ENCODE data around the gene DHX15. TPM values are rescaled to one million over a fixed set of nuclear protein-coding genes. Genes with fewer than 3 reads are reported as not detected.

Gene DHX15
- total RNA-seq, 1 donor from 2014 or later = 206 TPM

DNA sequence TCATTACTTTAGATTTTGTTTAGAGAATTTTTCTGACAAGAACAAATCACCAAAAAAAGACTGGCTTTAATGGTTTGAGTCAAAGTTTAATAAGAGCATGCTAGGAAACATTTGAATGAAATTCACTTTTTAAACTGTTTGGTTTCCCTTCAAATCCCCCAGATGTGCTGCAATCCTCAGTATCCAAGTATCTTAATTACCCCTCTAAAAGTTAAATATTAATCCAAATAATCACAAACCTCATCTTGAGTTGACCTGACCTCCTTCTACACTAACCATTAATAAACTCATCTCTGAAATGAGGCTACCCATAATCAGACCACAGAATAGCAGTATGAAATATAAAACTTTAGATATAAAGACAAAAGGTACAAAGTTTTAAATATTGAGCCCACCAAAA is 10.1 kb downstream of the DHX15 start:
- TF ChIP-seq, protein P1, sequence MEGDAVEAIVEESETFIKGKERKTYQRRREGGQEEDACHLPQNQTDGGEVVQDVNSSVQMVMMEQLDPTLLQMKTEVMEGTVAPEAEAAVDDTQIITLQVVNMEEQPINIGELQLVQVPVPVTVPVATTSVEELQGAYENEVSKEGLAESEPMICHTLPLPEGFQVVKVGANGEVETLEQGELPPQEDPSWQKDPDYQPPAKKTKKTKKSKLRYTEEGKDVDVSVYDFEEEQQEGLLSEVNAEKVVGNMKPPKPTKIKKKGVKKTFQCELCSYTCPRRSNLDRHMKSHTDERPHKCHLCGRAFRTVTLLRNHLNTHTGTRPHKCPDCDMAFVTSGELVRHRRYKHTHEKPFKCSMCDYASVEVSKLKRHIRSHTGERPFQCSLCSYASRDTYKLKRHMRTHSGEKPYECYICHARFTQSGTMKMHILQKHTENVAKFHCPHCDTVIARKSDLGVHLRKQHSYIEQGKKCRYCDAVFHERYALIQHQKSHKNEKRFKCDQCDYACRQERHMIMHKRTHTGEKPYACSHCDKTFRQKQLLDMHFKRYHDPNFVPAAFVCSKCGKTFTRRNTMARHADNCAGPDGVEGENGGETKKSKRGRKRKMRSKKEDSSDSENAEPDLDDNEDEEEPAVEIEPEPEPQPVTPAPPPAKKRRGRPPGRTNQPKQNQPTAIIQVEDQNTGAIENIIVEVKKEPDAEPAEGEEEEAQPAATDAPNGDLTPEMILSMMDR (IDR thresholded peaks at IDR 0.05; ENCODE audit: unreplicated experiment) = no peak
- DNase-seq (ENCODE audit: low spot score, unreplicated experiment) = no peak
- H3K27me3 Mint-ChIP-seq = no peaks in the 10 kb centered on the region
- H3K4me1 Mint-ChIP-seq (ENCODE audit: low read depth) = peaks cover 37% of the 10 kb centered on the region
- H3K36me3 Mint-ChIP-seq (ENCODE audit: insufficient read depth) = peaks cover 54% of the 10 kb centered on the region
- no peaks in the 10 kb centered on the region for H3K9me3 Mint-ChIP-seq (ENCODE audit: low read depth)
- H3K4me3 Mint-ChIP-seq (ENCODE audit: low read depth) = no peak overlapping the region
- peak overlapping the region; percentile 67 for H3K27ac Mint-ChIP-seq

DNA sequence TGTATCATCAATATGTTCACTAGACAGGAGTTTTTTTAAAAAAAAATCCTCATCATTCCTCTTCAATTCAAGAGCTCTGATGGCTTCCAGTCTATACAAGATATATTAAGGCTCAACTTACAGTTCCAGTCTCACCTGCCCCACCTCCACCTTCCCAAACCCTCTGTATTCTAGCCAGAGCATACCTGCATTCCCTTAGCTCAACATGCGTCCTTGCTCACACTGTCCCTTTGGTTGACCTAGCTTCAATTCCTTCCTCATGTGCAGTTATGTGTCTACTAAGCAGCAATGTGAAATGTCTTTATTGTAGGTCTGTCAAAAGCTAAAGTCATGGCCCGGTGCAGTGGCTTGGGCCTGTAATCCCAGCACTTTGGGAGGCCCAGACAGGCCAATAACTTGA is 10.8 kb downstream of the DHX15 start:
- Mint-ChIP-seq H3K4me3 (ENCODE audit: low read depth) (no peak overlapping the region), H3K36me3 (ENCODE audit: insufficient read depth) (peaks cover 57% of the 10 kb centered on the region), H3K27me3 (no peaks in the 10 kb centered on the region), H3K27ac (peak overlapping the region; percentile 89), H3K4me1 (ENCODE audit: low read depth) (peaks cover 34% of the 10 kb centered on the region), H3K9me3 (ENCODE audit: low read depth) (no peaks in the 10 kb centered on the region)
- no peak for DNase-seq (ENCODE audit: low spot score, unreplicated experiment)
- TF ChIP-seq, protein P1 (IDR thresholded peaks at IDR 0.05; ENCODE audit: unreplicated experiment) = no peak

DNA sequence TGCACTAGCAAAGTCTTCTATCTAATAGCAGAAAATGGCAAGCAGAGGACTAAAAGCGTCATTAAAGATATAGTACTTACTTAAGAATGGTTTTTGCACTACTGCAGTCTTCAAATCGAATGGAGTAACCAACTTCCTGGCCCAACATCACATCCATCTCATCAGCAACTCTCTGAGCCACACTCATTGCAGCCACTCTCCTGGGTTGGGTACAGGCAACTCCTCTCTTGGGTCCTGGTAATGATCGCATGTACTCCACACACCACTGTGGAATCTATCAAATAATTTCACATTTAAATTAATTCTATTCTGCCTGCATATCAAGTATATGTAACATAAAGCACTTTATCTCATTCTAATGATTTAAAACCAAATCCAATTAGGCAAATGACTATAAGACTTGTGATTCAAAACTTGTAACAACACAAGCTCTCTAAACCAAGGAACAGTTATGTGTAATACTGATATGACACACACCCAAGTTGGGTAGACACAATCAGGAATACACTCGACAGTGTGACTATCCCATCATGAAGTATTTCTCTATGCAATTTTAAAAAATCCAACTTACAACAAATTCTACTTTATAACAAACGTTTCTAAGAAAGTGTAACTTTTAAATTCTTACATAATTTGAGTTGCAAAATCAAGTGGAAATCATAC is 13.6 kb downstream of the DHX15 start:
- peaks cover 34% of the 10 kb centered on the region for H3K4me1 Mint-ChIP-seq (ENCODE audit: low read depth)
- H3K9me3 Mint-ChIP-seq (ENCODE audit: low read depth) = no peaks in the 10 kb centered on the region
- peak overlapping the region; percentile 15 for H3K27ac Mint-ChIP-seq
- no peak for DNase-seq (ENCODE audit: low spot score, unreplicated experiment)
- H3K36me3 Mint-ChIP-seq (ENCODE audit: insufficient read depth) = peaks cover 55% of the 10 kb centered on the region
- H3K4me3 Mint-ChIP-seq (ENCODE audit: low read depth) = no peak overlapping the region
- TF ChIP-seq, protein P1 (IDR thresholded peaks at IDR 0.05; ENCODE audit: unreplicated experiment) = no peak
- H3K27me3 Mint-ChIP-seq = no peaks in the 10 kb centered on the region

DNA sequence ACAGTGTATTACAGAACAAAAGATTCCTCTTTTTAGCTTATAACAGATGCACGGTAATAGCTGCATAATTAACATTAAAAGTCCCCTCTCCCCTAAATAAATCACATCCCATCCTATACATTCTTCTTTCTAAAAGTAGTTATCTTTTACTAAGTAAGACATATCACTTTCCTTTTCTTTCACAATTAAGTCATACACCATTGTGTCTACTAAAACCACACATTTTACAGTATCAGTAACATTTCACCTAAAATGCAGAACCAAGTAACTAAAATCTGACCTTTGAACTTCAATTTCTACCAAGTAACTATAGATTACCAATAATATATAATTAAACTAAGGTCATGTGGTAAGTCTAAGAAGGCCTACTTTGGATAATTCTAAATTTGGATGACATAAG is 14.2 kb downstream of the DHX15 start:
- Mint-ChIP-seq H3K4me1 (ENCODE audit: low read depth) (peaks cover 36% of the 10 kb centered on the region), H3K27me3 (no peaks in the 10 kb centered on the region), H3K27ac (peak overlapping the region; percentile 77), H3K9me3 (ENCODE audit: low read depth) (no peaks in the 10 kb centered on the region), H3K36me3 (ENCODE audit: insufficient read depth) (peaks cover 53% of the 10 kb centered on the region), H3K4me3 (ENCODE audit: low read depth) (no peak overlapping the region)
- DNase-seq (ENCODE audit: low spot score, unreplicated experiment) = no peak
- TF ChIP-seq, protein P1 (IDR thresholded peaks at IDR 0.05; ENCODE audit: unreplicated experiment) = no peak

DNA sequence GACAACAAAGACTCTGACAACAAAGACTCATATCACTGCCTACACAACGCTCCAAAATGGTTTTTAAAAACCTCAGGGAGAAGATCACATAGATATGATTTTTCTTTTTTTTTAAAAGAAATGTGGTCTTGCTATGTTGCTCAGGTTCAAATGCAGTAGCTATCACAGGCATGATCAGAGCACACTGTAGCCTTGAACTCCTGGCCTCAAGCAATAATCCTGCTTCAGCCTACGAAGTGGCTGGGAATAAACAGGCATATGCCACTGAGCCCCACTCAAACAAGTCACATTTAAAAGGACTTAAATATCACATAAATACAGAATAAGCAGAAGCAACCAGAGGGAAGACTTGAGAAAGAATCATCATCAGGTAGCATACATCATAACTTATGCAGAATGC is 14.7 kb downstream of the DHX15 start:
- peaks cover 40% of the 10 kb centered on the region for H3K4me1 Mint-ChIP-seq (ENCODE audit: low read depth)
- H3K4me3 Mint-ChIP-seq (ENCODE audit: low read depth) = no peak overlapping the region
- peak overlapping the region; percentile 19 for H3K27ac Mint-ChIP-seq
- DNase-seq (ENCODE audit: low spot score, unreplicated experiment) = no peak
- H3K36me3 Mint-ChIP-seq (ENCODE audit: insufficient read depth) = peaks cover 53% of the 10 kb centered on the region
- TF ChIP-seq, protein P1 (IDR thresholded peaks at IDR 0.05; ENCODE audit: unreplicated experiment) = no peak
- no peaks in the 10 kb centered on the region for H3K27me3 Mint-ChIP-seq
- H3K9me3 Mint-ChIP-seq (ENCODE audit: low read depth) = no peaks in the 10 kb centered on the region
